MCF 10A (cell line): ENCODE results near the gene BRF1. TPM values are rescaled to one million over a fixed set of nuclear protein-coding genes. Genes with fewer than 3 reads are reported as not detected.

Source experiments
- BruUV-seq: library from RNA; stranded (reverse); fragments of 400-500 nt; replicated peaks from 2 replicates; lab custom pipeline; 2021; lab: Mats Ljungman, UMichigan
- CTCF ChIA-PET: fragments of 300-600 bp; sonication (Branson Sonifier 250); formaldehyde crosslinking; extraction: SDS; loops from one replicate; lab custom pipeline; 2021; ENCODE audit warnings: antibody characterized with exemption, inconsistent platforms; lab: Yijun Ruan, JAX
- POLR2A ChIA-PET: fragments of 300-600, 350-650 bp; sonication (Branson Sonifier 250); formaldehyde crosslinking; extraction: SDS; loops from one replicate; lab custom pipeline; 2020; ENCODE audit warnings: antibody characterized with exemption, inconsistent platforms; lab: Yijun Ruan, JAX
- DNase-seq: peaks from one replicate; pipeline ENCODE4 v3.0.0-alpha.2; 2018; ENCODE audit not compliant: unreplicated experiment
- H3K27ac Mint-ChIP-seq: one replicate; pipeline ENCODE4 v1.8.0; 2022; ENCODE audit warnings: mild to moderate bottlenecking, low read depth, mixed read lengths; ENCODE audit not compliant: unreplicated experiment
- H3K27me3 Mint-ChIP-seq: one replicate; pipeline ENCODE4 v1.8.0; 2022; ENCODE audit warnings: mixed read lengths; ENCODE audit not compliant: insufficient read depth, unreplicated experiment
- H3K36me3 Mint-ChIP-seq: one replicate; pipeline ENCODE4 v1.8.0; 2022; ENCODE audit warnings: mild to moderate bottlenecking, moderate library complexity, mixed read lengths; ENCODE audit not compliant: insufficient read depth, unreplicated experiment
- H3K4me1 Mint-ChIP-seq: one replicate; pipeline ENCODE4 v1.8.0; 2022; ENCODE audit warnings: mixed read lengths; ENCODE audit not compliant: insufficient read depth, unreplicated experiment
- H3K4me3 Mint-ChIP-seq: one replicate; pipeline ENCODE4 v1.8.0; 2022; ENCODE audit warnings: mild to moderate bottlenecking, moderate library complexity, mixed read lengths; ENCODE audit not compliant: unreplicated experiment
- H3K9me3 Mint-ChIP-seq: one replicate; pipeline ENCODE4 v1.8.0; 2022; ENCODE audit warnings: mixed read lengths; ENCODE audit not compliant: unreplicated experiment
- intact Hi-C: fragments of 100-400 bp; cut with micrococcal nuclease; formaldehyde crosslinking; loops from 2 replicates; pipeline ENCODE4 v1.14.1; 2022
- total RNA-seq: library from RNA; stranded (reverse); gene quantifications from 2 replicates; pipeline ENCODE4 v1.2.3, GENCODE V29; 2022
- TF ChIP-seq, protein P1 (sequence below): fragments of 200-600 bp; IDR thresholded peaks from one replicate; pipeline ENCODE4 v1.8.0; 2022; ENCODE audit warnings: antibody characterized with exemption, mild to moderate bottlenecking; ENCODE audit not compliant: unreplicated experiment

BRF1 gene
- total RNA-seq, 1 experiment from 2014 or later: 30.7 TPM

DNA sequence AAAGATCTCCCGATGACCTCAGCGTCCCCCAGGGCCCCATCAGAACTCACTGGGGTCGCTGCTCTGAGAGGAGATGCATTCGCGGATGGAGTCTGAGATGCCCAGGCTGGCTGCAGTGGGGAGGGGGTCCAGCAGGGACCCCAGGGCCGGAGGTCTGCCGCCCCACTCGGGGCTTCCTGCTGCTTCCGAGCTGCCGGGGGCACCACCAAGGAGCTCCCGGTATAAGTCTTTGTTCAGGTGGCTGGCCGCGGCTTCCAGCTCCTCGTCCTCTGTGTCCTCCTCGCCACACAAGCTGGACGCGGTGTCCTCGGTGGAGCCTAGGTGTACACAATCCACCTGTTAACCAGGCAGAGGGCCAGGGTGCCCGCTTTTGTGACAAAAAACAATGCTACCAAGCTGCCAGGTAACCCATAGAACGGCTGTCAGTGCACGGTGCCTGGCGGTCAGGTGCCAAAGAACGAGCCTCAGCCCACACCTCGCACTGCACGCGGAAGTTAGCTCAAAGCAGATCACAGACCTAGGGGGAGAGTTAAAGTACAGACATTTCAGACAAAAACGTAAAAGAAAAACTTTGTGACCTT, 79.1 kb downstream of the BRF1 start:
- TF ChIP-seq, protein P1, sequence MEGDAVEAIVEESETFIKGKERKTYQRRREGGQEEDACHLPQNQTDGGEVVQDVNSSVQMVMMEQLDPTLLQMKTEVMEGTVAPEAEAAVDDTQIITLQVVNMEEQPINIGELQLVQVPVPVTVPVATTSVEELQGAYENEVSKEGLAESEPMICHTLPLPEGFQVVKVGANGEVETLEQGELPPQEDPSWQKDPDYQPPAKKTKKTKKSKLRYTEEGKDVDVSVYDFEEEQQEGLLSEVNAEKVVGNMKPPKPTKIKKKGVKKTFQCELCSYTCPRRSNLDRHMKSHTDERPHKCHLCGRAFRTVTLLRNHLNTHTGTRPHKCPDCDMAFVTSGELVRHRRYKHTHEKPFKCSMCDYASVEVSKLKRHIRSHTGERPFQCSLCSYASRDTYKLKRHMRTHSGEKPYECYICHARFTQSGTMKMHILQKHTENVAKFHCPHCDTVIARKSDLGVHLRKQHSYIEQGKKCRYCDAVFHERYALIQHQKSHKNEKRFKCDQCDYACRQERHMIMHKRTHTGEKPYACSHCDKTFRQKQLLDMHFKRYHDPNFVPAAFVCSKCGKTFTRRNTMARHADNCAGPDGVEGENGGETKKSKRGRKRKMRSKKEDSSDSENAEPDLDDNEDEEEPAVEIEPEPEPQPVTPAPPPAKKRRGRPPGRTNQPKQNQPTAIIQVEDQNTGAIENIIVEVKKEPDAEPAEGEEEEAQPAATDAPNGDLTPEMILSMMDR: no peak
- Mint-ChIP-seq H3K27ac (no peak overlapping the region), H3K9me3 (no peaks in the 10 kb centered on the region), H3K36me3 (peaks cover 73% of the 10 kb centered on the region), H3K27me3 (no peaks in the 10 kb centered on the region), H3K4me1 (no peaks in the 10 kb centered on the region), H3K4me3 (no peak overlapping the region)
- no TSS peak for BruUV-seq
- ChIA-PET CTCF (no interaction called here), POLR2A (no interaction called here)
- DNase-seq: no peak
- intact Hi-C loops: no loop called here

DNA sequence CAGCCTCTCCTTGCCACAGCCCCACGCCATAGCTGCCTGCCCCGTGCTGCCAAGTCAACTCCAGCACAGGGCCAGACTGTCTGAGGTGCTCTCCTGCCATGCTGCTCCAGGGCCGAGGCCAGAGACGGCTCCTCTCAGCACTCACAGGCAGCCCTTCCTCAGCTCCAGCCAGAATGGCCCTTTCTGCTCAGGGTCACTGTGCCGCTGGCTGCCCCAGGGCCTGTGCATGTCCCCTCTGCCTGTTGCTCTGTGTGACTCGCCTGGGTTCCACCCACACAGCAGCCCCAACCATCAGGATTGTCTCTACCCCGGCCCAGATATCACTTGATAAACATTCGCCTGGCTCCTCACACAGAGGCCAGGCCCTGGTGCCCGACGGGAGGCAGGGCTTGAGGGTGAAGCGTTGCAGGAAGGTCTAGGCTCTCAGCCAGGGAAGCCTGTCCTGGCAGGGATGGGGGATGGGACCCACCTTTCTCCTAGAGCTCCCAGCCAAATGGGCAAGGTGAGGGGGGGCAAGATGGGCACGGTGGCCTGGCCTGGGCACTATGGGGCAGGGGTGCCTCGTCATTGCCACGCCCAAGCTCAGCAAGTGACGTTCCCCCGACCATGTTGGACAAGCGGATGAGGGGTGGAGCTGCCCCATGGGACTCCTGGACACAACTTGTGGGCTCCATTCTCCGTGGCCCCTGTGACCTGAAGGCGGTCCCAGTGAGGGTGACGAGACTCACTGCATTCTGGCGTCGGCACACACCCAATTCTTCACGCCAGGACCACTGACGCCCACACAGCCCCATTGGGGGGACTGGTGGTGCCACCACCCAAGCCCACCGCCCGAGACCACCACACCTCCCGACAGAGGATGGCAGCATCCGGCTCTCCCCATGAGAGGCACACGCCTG, 79.9 kb downstream of the BRF1 start:
- TF ChIP-seq, protein P1: no peak
- Mint-ChIP-seq H3K9me3 (no peaks in the 10 kb centered on the region), H3K27me3 (no peaks in the 10 kb centered on the region), H3K27ac (no peak overlapping the region), H3K4me3 (no peak overlapping the region), H3K4me1 (no peaks in the 10 kb centered on the region), H3K36me3 (peaks cover 70% of the 10 kb centered on the region)
- ChIA-PET POLR2A (no interaction called here), CTCF (no interaction called here)
- BruUV-seq: no TSS peak
- DNase-seq: no peak
- intact Hi-C loops: no loop called here

DNA sequence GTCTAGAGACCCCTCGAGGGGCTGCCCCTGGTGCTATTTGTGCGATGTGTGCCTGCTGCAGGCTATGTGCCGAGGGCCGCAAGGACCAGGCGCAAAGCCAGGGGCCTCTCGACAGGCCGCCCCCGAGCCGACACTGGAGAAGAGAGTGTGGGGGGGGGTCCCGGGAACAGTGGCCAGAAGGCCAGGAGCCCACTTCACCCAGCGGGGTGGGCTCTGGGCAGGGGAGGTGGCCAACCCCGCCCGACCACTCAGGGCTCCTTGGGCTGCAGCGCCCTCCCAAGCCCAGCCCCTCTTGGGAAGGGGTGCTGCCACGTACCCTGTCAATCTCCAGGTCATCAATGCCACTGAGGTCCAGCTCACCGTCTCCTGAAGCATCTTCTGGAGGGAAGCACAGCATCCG, 81.0 kb downstream of the BRF1 start:
- H3K36me3 Mint-ChIP-seq: peaks cover 71% of the 10 kb centered on the region
- intact Hi-C loops: no loop called here
- CTCF ChIA-PET: no interaction called here
- no peak overlapping the region for H3K4me3 Mint-ChIP-seq
- H3K27me3 Mint-ChIP-seq: no peaks in the 10 kb centered on the region
- TF ChIP-seq, protein P1: no peak
- DNase-seq: no peak
- POLR2A ChIA-PET: interaction anchor here (0.6 kb wide), 1 partner anchor 178 kb away, joined by 3 read pairs; no protein-coding TSS in a partner anchor
- H3K4me1 Mint-ChIP-seq: no peaks in the 10 kb centered on the region
- no peaks in the 10 kb centered on the region for H3K9me3 Mint-ChIP-seq
- H3K27ac Mint-ChIP-seq: no peak overlapping the region
- BruUV-seq: no TSS peak

DNA sequence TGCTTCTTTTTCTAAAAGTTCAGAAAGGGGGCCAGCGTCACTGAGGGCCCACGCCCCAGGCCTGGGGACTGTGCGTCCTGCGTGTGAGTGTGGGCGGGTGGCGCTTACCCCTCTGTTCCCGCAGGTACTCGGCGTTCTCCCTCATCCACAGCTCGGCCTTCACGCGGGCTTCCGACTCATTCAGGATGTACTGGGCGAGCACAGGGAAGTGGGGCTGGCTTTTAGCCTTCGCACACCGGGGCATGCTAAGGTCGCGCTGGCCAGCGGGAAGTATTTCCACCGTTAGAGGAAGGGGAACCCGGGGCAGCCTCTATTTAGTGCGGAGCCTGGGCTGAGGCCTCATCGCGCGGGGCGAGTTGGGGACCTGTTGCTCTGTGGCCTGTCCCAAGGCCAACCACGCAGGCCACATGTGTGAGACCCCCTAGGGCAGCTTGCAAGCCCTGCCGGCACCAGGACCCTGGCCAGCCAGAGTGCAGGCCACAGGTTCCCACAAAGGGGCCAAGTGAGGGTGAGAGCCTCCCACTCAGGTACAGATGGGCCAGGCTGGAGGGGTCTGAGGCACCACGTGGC, 81.7 kb downstream of the BRF1 start:
- DNase-seq: no peak
- no peaks in the 10 kb centered on the region for H3K27me3 Mint-ChIP-seq
- no TSS peak for BruUV-seq
- intact Hi-C loops: no loop called here
- POLR2A ChIA-PET: no interaction called here
- no peak overlapping the region for H3K4me3 Mint-ChIP-seq
- TF ChIP-seq, protein P1: no peak
- no peak overlapping the region for H3K27ac Mint-ChIP-seq
- no peaks in the 10 kb centered on the region for H3K9me3 Mint-ChIP-seq
- no peaks in the 10 kb centered on the region for H3K4me1 Mint-ChIP-seq
- H3K36me3 Mint-ChIP-seq: peaks cover 71% of the 10 kb centered on the region
- CTCF ChIA-PET: interaction anchor here (0.5 kb wide), 1 partner anchor 240 kb away, joined by 3 read pairs; no protein-coding TSS in a partner anchor
